Measurements from ENCODE around the gene CDC42EP1.

GRCh38 chr22:37611207-37611606 is 50.9 kb downstream of the CDC42EP1 start:
- TF ChIP-seq CTCF (IDR thresholded peaks at IDR 0.05) (no peak), POLR2A (IDR thresholded peaks at IDR 0.05) (no peak)

Data from Peyer's patch (tissue), 4 donors.